Stimulated activated CD8-positive, alpha-beta memory T cell treated with anti-CD3 and anti-CD28 coated beads, Interleukin-7, amount 100 ng/mL, for 4 hours (primary cell): ENCODE measurements around the gene EFCAB9.
"Not testable (repeated sequence)": the region's sequence is repeated elsewhere in the genome, so short reads cannot be mapped to it uniquely, and the experiment has no call there.

Experiments
- DNase-seq, 2 donors: peaks; one replicate each; pipeline ENCODE4 v3.0.0-alpha.2; 2020; ENCODE audit warnings: low read depth in 2 of 2

Gene EFCAB9

DNA sequence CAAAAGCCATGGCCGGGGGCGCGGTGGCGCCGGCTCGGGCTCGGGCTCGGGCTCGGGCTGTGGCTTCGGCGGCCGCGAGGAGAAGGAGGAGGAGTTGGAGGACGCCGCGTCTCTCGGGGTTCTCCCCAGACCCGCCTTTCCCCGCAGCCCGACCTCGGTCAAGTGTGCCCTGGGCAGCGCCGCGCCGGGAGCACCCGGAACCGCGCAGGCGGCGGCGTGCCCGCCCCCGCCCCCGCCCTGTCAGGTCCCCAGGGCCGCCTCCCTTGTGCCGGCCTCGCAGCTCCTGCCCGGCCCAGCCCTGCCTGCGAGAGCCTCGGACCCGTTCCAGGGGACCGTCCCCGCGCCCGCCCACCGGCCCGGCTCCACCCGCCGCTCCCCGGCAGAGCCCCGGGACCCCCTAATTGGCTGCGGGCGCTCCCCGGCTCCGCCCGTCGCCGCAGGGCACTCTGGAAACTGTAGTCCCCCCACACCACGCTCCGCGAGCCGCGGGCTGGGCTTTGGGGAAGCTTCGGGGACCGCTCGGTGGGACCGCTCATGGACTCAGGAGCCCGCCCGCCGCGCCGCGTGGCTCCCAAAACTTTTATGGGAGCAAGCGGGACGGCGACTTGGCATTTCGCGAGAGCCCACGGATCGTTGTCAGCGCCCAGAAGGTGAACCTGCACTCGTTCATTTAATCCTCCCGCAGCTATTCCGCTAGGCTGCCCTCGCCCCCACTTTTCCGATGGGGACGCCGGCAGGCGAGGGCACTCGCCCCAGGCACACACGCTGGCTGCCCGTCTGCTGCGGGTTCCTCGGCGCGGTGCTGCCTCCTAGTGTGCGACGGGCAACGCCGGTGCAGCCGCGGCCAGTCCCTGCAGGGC, 5.7 kb upstream of the EFCAB9 start, which contains the start of gene STK10:
Gene STK10, minus strand, starts transcription at position 192 of the 860 bp plus-strand sequence. Its CDS starts 182 bp downstream, at position 10.
- peak; percentile 80 to 94 for DNase-seq

DNA sequence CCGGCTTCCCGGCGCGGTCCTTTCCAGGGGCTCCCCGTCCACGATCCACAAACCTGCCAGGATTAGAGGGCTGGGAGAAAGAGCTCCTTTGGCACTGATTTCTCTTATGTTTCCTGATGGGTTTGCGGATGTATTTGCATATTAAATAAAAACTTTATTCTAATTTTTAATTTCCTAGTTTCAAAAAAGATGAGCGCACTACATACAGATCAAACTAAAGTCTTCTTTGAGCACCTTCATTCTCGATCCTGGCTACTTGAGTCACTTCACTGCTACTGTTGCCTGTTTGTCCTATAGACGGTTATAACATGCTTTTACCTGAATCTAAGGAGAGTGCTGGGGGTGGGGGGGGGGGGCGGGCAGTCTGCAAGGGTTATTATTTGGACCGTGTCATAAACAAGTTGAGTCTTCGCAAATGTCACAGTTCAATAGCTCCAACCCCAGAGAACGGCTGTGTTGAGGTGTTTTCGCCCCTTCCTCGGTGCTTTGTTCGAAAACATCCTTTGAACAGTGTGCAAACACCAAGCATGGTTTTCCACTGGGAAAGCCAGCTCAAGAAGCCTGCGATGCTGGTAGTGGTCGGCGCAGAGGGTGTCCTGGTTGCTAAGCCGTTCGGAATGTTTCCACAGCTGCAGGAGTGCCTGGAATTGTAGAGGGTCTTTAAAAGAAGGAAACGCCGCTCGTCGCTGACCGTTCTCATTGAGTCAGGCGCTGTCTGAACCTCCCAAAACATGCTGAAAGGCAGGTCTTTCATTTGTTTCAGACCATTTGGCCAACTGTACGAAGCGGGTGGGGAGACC, 4.9 kb upstream of the EFCAB9 start:
- no peak for DNase-seq

DNA sequence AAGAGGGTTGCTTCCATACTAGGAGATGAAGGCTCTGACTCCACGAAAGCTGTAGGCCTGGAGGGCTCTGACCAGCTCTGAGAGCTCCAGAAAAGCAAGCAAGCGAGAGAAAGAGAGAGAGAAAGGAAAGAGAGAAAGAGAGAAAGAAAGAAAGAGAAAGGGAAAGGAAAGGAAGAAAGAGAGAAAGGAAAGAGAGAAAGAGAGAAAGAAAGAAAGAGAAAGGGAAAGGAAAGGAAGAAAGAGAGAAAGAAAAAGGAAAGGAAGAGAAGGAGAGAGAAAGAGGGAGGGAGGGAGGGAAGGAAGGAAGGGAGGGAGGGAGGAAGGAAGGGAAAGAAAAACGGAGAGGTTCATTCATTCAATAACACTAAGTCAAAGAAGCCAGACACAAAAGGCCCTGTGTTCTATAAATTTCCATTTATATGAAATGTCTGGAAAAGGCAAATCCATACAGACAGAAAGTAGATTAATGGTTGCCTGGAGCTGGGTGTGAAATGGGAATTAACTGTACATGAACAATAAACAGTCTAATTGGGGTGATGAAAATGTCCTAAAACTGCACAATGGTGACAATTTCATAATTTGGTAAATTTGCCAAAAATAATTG, 4.2 kb upstream of the EFCAB9 start:
- DNase-seq = no peak

DNA sequence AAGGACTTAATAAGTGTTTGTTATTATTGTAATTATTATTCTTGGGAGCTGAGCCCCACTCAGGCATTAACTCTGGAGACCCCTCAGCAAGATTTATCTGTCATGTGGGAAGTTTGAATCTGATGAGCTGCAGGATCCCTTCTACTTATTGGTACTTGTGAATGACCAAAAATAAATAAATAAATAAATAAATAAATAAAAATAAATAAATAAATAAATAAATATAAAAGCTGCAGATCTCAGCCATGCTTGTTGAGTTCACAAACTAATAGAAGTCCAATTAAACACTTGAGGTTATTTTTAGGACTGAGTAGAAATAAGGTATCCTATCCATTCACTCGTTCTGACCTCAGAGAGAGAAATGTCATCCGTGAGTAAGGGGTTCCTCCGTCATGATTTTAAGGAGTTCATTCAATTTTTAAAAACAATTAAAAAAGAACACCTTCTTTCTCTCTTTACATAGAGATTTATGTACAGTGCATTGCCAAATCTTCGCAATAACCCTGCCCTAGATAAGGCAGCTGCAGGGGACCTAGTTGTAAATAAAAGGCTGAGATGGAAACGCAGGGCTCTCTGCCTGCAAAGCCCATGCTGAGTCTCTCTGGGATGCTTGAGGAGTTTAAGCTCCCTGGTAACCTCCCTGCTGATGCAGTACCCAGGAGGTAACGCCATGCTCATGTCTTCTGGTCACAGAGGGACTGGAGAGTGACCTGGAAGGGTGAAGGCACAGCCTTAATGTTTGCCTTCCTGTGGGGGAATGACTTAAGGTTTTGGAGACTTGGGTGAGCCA, 1.2 kb downstream of the EFCAB9 start:
- no peak for DNase-seq

DNA sequence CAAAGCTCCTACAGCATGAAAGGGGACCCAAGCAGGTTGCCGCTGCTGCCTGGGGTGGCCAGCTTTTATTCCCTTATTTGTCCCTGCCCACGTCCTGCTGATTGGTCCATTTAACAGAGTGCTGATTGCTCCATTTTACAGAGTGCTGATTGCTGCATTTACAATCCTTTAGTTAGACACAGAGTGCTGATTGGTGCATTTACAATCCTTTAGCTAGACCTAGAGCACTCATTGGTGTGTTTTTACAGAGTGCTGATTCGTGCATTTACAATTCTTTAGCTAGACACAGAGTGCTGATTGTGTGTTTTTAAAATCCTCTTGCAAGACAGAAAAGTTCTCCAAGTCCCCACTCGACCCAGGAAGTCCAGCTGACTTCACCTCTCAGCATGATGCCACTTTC, 3.8 kb downstream of the EFCAB9 start:
- not testable (repeated sequence) for DNase-seq

DNA sequence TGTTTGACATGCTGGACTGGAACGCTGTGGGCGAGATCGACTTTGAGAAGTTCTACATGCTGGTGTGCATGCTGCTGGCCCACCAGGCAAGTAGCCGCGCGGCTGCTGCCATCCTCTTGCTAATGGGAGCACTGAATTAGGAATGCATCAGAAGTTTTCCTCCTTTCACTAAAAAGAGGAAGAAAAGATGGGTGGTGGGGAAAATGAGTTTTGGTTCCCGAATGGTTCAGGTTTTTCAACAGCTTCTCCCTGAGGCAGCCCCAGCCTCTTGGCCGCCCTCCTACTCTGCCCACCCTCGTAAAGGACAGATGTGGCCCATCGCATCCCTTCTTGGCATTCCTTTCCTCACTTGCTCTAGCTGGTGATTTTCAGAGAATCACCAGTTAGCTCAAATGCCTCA, 5.5 kb downstream of the EFCAB9 start:
- no peak for DNase-seq

DNA sequence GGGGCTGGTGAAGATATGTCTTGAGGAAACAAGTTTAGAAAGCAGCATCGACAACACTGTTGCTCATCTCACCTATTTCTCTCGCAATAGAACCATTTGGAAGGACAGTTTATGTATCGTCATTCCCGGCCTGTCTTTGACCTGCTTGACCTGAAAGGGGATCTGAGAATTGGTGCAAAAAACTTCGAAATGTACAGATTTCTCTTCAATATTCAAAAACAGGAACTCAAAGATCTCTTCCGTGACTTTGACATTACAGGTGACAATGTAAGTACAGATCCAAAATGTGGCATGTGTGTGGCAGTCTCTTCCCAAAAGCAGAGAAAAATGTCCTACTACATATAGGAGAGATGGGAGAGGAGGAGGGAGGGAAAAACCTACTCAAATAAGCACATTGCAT, 6.5 kb downstream of the EFCAB9 start:
- no peak for DNase-seq

DNA sequence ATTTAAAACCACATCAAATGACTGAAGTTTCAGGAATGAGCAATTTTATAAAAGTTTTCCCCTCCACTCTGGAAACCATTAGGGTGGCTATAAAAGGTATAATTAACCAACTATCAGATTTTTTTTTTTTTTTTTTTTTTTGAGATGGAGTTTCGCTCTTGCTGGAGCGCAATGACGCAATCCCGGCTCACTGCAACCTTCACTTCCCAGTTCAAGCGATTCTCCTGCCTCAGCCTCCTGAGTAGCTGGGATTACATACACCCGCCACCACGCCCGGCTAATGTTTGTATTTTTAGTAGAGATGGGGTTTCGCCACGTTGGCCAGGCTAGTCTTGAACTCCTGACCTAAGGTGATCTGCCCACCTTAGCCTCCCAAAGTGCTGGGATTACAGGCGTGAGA, 12.0 kb downstream of the EFCAB9 start:
- DNase-seq = not testable (repeated sequence)

DNA sequence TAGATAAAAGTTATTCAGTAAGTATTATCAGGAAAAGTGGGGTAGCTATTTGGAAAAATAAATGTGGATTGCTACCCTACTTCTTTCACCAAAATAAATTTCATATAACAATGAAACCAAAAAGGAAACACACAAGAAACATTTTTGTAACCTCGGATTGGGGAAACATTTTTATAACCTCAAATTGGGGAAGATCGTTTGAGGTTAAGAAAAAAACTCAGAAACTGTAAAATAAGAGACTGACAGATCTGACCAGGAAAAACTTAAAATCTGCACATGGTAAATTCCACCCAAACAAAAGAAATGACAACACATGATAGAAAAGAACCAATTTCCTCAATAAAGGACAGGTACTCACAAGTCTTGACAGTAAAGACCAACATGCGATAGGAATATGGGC, 13.5 kb downstream of the EFCAB9 start:
- DNase-seq = no peak

DNA sequence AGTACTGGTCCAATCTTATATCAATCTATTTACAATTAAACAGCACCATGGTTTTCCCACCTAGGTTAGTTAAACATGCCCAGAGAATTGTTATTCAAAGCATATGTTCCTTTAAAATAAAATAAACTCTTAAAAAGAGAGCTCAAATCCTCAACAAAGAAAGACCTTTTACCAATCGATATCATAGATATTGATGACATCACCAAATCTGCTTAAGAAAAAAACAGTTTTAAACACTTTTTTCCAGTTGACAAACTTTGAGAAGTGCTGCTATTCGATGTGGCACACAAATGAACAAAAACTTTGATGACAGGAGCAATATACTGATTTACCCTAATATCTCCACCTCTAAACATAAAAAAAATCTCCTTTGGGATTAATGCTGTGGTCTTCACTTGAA, 15.7 kb downstream of the EFCAB9 start:
- DNase-seq = no peak

DNA sequence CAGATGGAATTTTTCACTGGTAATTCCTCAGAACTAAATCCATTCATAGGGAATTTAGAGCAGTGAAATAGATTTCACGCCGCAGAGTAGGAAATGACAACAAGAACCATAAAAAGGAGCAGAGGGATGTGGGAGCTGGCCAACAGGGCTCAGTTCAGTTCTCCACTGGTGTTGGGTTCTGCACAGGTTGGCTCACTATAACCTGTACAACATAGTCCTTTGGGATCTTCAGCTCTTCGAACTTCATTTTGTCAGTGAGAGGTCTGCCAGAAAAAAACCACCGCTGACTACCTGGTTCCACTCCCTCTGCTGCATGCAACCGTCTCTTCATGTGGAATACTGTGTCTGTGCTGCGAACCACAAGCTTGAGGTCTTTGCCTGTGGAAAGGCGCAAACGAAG, 17.7 kb downstream of the EFCAB9 start:
- DNase-seq = no peak

DNA sequence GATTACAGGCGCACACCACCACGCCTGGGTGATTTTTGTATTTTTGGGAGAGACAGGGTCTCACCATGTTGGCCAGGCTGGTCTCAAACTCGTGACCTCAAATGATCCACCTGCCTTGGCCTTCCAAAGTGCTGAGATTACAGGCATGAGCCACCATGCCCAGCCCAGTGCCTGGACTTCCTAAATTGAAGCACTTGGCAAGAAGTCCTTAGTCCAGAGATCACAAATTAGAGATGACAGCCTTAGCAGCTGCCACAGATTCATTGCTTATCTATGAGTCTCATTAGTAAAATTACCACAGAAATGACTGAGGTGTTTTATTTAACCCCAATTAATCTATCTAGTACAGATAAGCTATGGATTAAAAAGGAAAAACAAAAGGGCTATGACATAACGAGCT, 19.2 kb downstream of the EFCAB9 start:
- no peak for DNase-seq

DNA sequence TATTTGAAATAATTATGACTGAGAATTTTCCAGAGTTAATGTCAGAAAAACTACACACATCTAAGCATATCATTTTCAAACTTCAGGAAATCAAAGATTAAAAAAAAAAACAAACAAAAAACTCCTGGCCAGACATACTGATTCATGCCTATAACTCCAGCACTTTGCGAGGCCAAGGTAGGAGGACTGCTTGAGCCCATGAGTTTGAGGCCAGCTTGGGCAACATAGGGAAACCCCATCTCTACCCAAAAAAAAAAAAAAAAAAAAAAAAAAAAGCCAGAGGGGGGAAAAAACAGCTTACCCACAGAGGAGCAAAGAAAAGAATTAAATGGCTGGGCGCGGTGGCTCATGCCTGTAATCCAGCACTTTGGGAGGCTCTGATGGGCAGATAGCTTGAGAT, 22.4 kb downstream of the EFCAB9 start:
- no peak for DNase-seq

DNA sequence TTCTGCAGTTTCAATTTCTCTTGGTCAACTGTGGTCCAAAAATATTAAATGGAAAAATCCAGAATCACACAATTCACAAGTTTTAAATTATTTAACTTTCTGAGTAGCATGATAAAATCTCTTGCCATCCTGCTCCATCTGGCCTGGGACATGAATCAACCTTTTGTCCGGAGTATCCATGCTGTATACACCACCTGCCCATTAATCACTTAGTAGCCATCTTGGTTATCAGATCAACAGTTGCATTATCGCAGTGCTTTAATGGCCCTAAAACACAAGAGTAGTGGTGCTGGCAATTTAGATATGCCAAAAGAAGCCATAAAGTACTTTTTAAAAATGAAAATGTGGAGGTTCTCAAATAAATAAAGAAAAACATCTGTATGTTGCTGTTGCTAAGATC, 25.3 kb downstream of the EFCAB9 start:
- no peak for DNase-seq

DNA sequence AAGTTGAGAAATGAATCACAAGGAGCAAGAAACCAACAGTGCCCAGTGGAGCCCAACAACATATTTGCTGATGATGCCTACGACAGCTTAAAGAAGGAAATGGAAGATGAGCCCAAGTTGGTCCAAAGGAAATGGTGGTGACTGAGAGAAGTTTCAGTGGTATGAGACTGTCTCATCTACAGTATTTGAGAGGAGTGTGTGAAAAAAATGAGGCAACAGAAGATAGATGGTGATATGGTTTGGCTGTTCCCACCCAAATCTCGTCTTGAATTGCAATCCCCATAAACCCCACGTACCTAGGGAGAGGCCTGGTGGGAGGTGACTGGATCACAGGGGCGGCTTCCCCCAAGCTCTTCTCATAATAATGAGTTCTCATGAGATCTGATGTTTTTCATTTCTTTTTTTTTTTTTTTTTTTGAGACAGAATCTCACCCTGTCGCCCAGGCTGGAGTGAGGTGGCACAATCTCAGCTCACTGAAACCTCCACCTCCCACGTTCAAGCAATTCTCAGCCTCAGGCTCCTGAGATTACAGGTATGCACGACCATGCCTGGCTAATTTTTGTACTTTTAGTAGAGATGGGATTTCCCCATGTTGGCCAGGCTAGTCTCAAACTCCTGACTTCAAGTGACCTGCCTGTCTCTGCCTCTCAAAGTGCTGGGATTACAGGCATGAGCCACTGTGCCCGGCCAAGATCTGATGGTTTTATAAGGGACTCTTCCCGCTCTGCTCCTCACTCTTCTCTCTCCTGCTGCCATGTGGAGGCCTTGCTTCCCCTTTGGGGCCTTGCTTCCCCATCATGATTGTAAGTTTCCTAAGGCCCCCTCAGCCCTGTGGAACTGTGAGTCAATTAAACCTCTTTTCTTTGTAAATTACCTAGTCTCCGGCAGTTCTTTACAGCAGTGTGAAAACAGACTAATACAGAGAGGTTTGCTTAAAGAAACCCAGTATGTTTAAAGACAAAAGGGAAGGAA, 30.2 kb downstream of the EFCAB9 start:
- DNase-seq = peak in 1 of 2 donors; percentile 2

DNA sequence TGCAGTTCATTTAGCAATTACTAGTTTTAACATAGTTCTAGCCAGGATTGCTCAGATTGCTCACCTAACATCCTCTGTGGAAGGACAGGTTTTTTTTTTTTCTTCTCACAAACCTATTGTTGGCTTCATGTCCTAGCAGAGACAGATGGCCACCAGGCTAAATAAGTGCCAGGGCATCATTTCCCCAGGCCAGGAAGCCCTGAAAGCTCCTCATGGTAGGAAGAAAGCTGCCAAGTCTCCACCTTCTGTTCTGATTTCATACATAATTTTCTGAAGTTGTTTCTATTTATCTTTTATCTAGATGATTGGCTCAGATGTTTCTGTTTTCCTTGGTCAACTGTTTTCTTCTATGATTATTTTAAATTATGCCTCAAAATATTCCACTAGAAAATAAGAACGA, 31.0 kb downstream of the EFCAB9 start:
- DNase-seq = no peak

DNA sequence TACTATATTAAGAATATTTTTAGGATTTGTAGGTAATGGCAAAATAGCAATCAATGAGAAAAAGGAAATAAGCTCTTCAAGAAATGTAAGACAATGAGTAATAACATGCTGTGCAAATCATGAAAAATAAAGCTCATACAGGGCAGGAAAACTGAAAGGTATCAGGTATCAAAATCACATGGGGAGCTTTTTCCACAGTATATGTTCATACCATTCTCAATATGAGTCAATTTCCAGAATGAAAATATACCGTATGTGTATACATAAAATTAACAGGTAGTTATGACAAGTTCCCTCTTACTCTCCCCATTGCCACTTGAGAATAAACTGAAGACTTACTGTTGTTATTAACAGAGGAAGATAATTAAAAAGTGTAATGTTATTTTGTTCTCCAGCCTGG, 35.9 kb downstream of the EFCAB9 start:
- no peak for DNase-seq

DNA sequence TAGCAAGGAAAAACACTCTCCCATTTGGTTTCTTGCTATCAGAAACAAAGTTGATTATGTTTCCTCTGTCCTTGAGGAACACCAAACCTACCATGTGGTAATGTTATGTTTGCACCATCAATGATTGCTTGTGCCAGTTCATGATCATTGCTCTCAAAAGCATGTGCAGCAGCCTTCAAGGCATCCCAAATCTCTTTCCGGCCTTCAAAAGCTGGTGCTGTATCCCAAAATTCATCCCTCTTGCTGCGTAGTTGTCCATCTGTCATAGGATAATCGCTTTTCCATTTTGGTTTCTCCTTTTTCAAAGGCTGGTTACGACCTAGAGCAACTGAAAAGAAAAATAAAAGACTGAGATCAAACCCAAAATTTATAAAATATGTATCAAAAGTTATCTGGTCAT, 40.1 kb downstream of the EFCAB9 start:
- no peak for DNase-seq

DNA sequence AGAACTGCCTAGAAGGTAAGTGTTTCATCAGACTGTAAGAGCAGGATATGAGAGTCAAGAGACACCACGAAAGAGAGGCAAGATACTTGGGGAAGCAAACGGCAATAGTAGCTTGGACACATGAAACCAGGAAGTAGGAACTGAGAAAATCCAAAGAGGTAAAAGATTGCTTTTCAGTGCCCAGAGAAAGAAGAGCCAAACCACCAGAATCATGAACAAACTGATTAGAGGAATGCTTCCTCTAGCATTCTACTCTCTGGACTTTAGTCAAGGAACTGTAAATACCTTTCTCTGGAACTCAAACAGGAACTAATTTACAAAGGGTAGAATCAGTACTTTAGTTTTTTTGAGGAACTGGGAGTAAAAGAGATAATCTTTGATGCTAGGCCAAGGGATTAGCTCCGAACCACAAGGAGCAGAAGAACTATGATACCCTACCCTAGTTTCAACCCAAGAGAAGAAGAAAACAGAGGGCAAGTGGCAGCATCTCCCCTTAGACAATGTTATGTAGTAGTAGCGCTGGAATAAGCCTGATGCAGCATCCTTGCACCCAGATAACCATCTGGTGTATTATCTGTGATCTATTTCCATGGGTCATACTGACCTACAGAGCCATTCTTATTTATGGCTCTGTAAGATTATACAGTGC, 41.3 kb downstream of the EFCAB9 start:
- DNase-seq = no peak
